KMS-11 (cell line): ENCODE results near the gene MED22.

Experiments
- H2AFZ ChIP-seq: fragments of 200-600 bp; sonication (generic); 2 replicates; pipeline ENCODE4 v1.6.1; 2016; ENCODE audit warnings: antibody characterized with exemption, mixed run types, low read depth
- H3K27ac ChIP-seq: fragments of 200-600 bp; sonication (generic); 2 replicates; pipeline ENCODE4 v1.6.1; 2016; ENCODE audit warnings: mild to moderate bottlenecking, mixed run types
- H3K27me3 ChIP-seq: fragments of 200-600 bp; sonication (generic); 2 replicates; pipeline ENCODE4 v1.6.1; 2017; ENCODE audit warnings: mild to moderate bottlenecking, low read depth, mixed run types, moderate library complexity; ENCODE audit not compliant: insufficient read depth
- H3K36me3 ChIP-seq: fragments of 200-600 bp; sonication (generic); 2 replicates; pipeline ENCODE4 v1.6.1; 2017; ENCODE audit warnings: mild to moderate bottlenecking, mixed run types; ENCODE audit not compliant: insufficient read depth
- H3K4me1 ChIP-seq: fragments of 200-600 bp; sonication (generic); 2 replicates; pipeline ENCODE4 v1.6.1; 2016; ENCODE audit warnings: mild to moderate bottlenecking, low read depth, mixed run types; ENCODE audit not compliant: poor library complexity, severe bottlenecking
- H3K4me2 ChIP-seq: fragments of 200-600 bp; sonication (generic); 2 replicates; pipeline ENCODE4 v1.7.0; 2016; ENCODE audit warnings: mild to moderate bottlenecking, mixed run types
- H3K4me3 ChIP-seq: fragments of 200-600 bp; sonication (generic); IDR thresholded peaks from 2 replicates; pipeline ENCODE4 v1.6.1; 2017; ENCODE audit warnings: low read depth, low read length, mixed read lengths; ENCODE audit not compliant: insufficient read depth
- H3K79me2 ChIP-seq: fragments of 200-600 bp; sonication (generic); 2 replicates; pipeline ENCODE4 v1.6.1; 2016; ENCODE audit warnings: low read depth, mixed run types; ENCODE audit not compliant: insufficient read depth
- H3K9ac ChIP-seq: fragments of 200-600 bp; sonication (generic); 2 replicates; pipeline ENCODE4 v1.6.1; 2016; ENCODE audit warnings: mild to moderate bottlenecking, mixed run types
- H4K20me1 ChIP-seq: fragments of 200-600 bp; sonication (generic); 2 replicates; pipeline ENCODE4 v1.6.1; 2016; ENCODE audit warnings: mild to moderate bottlenecking, mixed run types; ENCODE audit not compliant: insufficient read depth
- CTCF ChIP-seq: fragments of 200-600 bp; sonication (generic); conservative IDR thresholded peaks from 2 replicates; pipeline ENCODE4 v1.6.1; 2017; ENCODE audit warnings: low read depth, mild to moderate bottlenecking, antibody characterized with exemption, low read length, moderate library complexity, mixed read lengths

MED22 gene

DNA sequence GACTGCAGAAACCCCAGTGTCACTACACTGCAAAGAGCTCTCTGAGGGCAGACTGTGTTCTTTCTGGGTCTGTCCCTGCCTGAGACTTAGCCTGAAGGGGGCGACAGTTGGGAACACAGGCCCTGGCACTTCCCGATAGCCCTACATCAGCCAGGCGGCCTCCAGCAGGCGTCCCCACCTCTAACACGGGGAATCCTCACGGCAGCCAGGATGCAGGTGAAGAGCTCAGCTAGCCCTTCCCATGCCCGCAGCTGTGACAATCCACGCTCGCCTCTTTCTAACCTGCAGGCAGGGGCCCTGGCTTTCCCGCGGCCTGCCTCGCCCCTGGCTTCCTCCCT is 5.9 kb downstream of the MED22 start:
- H3K36me3 ChIP-seq = no peaks in the 10 kb centered on the region

DNA sequence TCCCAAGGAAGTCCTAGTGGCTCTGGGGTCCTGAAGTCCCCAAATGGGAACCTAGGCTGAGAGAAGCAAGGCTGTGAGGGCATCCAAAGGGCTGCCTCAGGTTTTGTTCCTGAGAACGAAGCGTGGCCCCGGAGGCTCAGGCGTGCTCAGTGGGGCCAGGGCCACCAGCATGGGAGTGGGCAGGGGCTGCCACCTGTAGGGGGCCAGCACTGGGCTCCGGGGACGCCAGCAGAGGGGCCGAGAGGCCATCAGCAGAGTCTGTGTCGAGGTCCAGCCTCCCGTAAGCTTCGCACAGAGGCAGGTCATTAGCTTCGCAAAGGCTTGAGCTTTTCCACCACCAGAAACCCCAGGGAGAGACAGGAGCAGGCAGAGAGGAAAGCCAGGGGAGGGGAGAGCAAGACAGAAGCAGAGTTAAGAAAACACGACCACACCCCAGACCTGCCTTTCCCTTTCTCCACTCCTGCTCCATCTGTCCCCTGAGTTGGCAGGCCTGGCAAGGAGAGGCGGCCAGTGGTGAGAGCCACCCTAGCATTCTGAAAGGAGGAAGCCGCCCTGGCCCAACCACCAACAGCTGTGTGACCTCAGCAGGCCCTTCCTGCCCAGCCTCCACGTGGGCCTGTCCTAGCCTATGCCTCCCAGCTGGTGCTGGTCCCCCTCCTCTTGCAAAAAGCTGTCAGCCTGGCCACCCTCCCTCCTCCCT is 6.4 kb downstream of the MED22 start:
- H3K27me3 ChIP-seq = no peaks in the 10 kb centered on the region
- H3K4me2 ChIP-seq = no peak overlapping the region
- peaks cover 10% of the 10 kb centered on the region; the same call in 1 of the 2 replicates for H3K79me2 ChIP-seq
- no peak for TF ChIP-seq CTCF
- no peaks in the 10 kb centered on the region for H3K36me3 ChIP-seq
- no peak overlapping the region for H3K9ac ChIP-seq
- H2AFZ ChIP-seq = no peak overlapping the region
- no peak overlapping the region for H3K4me3 ChIP-seq
- H3K27ac ChIP-seq = no peak overlapping the region
- H4K20me1 ChIP-seq = no peaks in the 10 kb centered on the region
- H3K4me1 ChIP-seq = peaks cover 6% of the 10 kb centered on the region

More for the DNA sequence above, 5.9 kb downstream of the MED22 start:
- H3K4me2 ChIP-seq = no peak overlapping the region
- no peak for TF ChIP-seq CTCF
- no peak overlapping the region for H3K9ac ChIP-seq
- no peak overlapping the region for H3K27ac ChIP-seq
- no peaks in the 10 kb centered on the region for H3K27me3 ChIP-seq
- peaks cover 16% of the 10 kb centered on the region; the same call in 1 of the 2 replicates for H3K79me2 ChIP-seq
- no peak overlapping the region for H2AFZ ChIP-seq
- no peak overlapping the region for H3K4me3 ChIP-seq
- peaks cover 9% of the 10 kb centered on the region for H3K4me1 ChIP-seq
- no peaks in the 10 kb centered on the region for H4K20me1 ChIP-seq

- H3K36me3 ChIP-seq = no peaks in the 10 kb centered on the region
- no peak overlapping the region for H3K4me2 ChIP-seq
- no peaks in the 10 kb centered on the region for H3K27me3 ChIP-seq
- no peak overlapping the region for H3K4me3 ChIP-seq
- no peak overlapping the region for H3K9ac ChIP-seq
- H3K27ac ChIP-seq = no peak overlapping the region
- no peak for TF ChIP-seq CTCF
- H2AFZ ChIP-seq = no peak overlapping the region
- peaks cover 4% of the 10 kb centered on the region; the same call in 1 of the 2 replicates for H3K79me2 ChIP-seq
- H3K4me1 ChIP-seq = no peaks in the 10 kb centered on the region
- H4K20me1 ChIP-seq = no peaks in the 10 kb centered on the region
Observed at GRCh38 chr9:133340916-133341315, 7.0 kb downstream of the MED22 start.

- H2AFZ ChIP-seq = no peak overlapping the region
- H3K36me3 ChIP-seq = no peaks in the 10 kb centered on the region
- peaks cover 5% of the 10 kb centered on the region; the same call in 1 of the 2 replicates for H3K79me2 ChIP-seq
- H3K4me3 ChIP-seq = no peak overlapping the region
- no peaks in the 10 kb centered on the region for H4K20me1 ChIP-seq
- no peak overlapping the region for H3K4me2 ChIP-seq
- H3K9ac ChIP-seq = no peak overlapping the region
- H3K4me1 ChIP-seq = peaks cover 1% of the 10 kb centered on the region
- H3K27ac ChIP-seq = no peak overlapping the region
- TF ChIP-seq CTCF = no peak
- H3K27me3 ChIP-seq = no peaks in the 10 kb centered on the region
Observed at GRCh38 chr9:133340256-133340655, 7.7 kb downstream of the MED22 start.
